Adrenal gland (tissue), 12 donors: ENCODE measurements around the gene TBC1D16. TPM values are rescaled to one million over a fixed set of nuclear protein-coding genes. Genes with fewer than 3 reads are reported as not detected.

Experiments
- DNase-seq, 7 donors: peaks; one replicate each; pipeline ENCODE4 v3.0.0-alpha.2; 2019 to 2020
- H3K27ac ChIP-seq, 5 donors: fragments of 200-600 bp; sonication (generic) in 4 of 5; 1 replicate in 3 of 5; 2 replicates in 2 of 5; pipeline versions ENCODE4 v1.5.1 to v1.8.0; 2016 to 2020; ENCODE audit warnings: mild to moderate bottlenecking in 1 of 5
- H3K27me3 ChIP-seq: fragments of 200-600 bp; 2 replicates; pipeline ENCODE4 v1.8.0; 2021
- H3K36me3 ChIP-seq, 2 donors: fragments of 200-600 bp; replicated peaks in 1 of 2; 1 replicate in 1 of 2; 2 replicates in 1 of 2; pipeline versions ENCODE4 v1.5.1 to v1.8.0; 2018 to 2022
- H3K4me1 ChIP-seq, 2 donors: fragments of 200-600 bp; replicated peaks in 1 of 2; 1 replicate in 1 of 2; 2 replicates in 1 of 2; pipeline versions ENCODE4 v1.5.1 to v1.8.0; 2018 to 2021
- H3K4me3 ChIP-seq, 4 donors: fragments of 200-600 bp; sonication (generic) in 3 of 4; one replicate each; pipeline ENCODE4 v1.5.1; 2016 to 2018
- H3K9me3 ChIP-seq, 3 donors: fragments of 200-600 bp; sonication (generic) in 1 of 3; replicated peaks in 1 of 3; 1 replicate in 2 of 3; 2 replicates in 1 of 3; pipeline versions ENCODE4 v1.5.1 to v1.8.0; 2016 to 2021
- CTCF ChIP-seq, 6 experiments: fragments of 450-650 bp in 4 of 6; fragments of 200-600 bp in 2 of 6; sonication (generic) in 1 of 6; IDR thresholded peaks; 1 replicate in 5 of 6; 2 replicates in 1 of 6; pipeline versions ENCODE4 v1.5.1 to v1.8.0; 2016 to 2021; ENCODE audit warnings: antibody characterized with exemption in 6 of 6, mild to moderate bottlenecking in 2 of 6, moderate library complexity in 1 of 6
- POLR2A ChIP-seq, 2 donors: fragments of 450-650 bp; IDR thresholded peaks; one replicate each; pipeline ENCODE4 v1.6.1; 2017; ENCODE audit warnings: antibody characterized with exemption in 2 of 2, mild to moderate bottlenecking in 2 of 2, moderate library complexity in 1 of 2
- WGBS, 4 donors: extraction: QIAGEN DNeasy Blood & Tissue Kit in 2 of 4; methylation state at CpG; one replicate each; pipeline versions ENCODE4 v1.1.5 to v1.1.7; 2013 to 2017; 5-methylcytosine and 5-hydroxymethylcytosine counted together
- intact Hi-C, 2 donors: fragments of 100-400 bp; cut with DNase I; formaldehyde crosslinking; loops; one replicate each; pipeline versions ENCODE4 v1.14.1 to v1.15.0; 2022 to 2023
- polyA plus RNA-seq, 3 donors: library from polyadenylated mRNA; stranded (reverse); fragments of 200-250 nt in 2 of 3; fragments of 350-450 nt in 1 of 3; fragmentation: Illumina TruSeq in 1 of 3; extraction: RNeasy Lipid Tissue Mini Kit (QIAGEN cat#74804) in 1 of 3; gene quantifications; one replicate each; pipeline ENCODE4 v1.2.3, GENCODE V29; 2013 to 2014
- total RNA-seq, 9 donors: library from RNA; depleted of rRNA in 4 of 9; stranded (reverse); fragments of >200 nt in 4 of 9; fragments of 120-200 nt in 1 of 9; fragmentation: NEBNext Ultra II Directional in 1 of 9; extraction: Animal tissue kit (Norgen Biotek cat#: 25700) in 1 of 9; gene quantifications; one replicate each; pipeline versions ENCODE4 v1.1.0 to v1.2.4, GENCODE V29; 2013 to 2023
- donor health status: healthy with polysubstance abuse.
- donor health status: Bipolar disorder and iron deficiency.
- donor health status: DM: yes; HTN: yes; CAD: no.
- donor health status: DM: no; HTN: no; CAD: no.
- donor health status: DM: no; HTN: no; CAD: no.
- donor health status: DM: yes; HTN: yes; CAD: no.

TBC1D16 gene
- total and polyA plus RNA-seq, 12 donors: 4.2 to 62.5 (median 29.5) TPM

GRCh38 chr17:80026359-80027042, 9.2 kb downstream of the TBC1D16 start:
- Histone ChIP-seq H3K36me3 (no peaks in the 10 kb centered on the region), H3K27me3 (no peaks in the 10 kb centered on the region), H3K4me3 (no peak overlapping the region), H3K27ac (no peak overlapping the region), H3K4me1 (peaks cover 0 to 41% of the 10 kb centered on the region in 2 donors), H3K9me3 (no peaks in the 10 kb centered on the region)
- DNase-seq: no peak
- TF ChIP-seq POLR2A (IDR thresholded peaks at IDR 0.05) (no peak), CTCF (IDR thresholded peaks at IDR 0.05) (no peak)
- intact Hi-C loops: no loop called here
- WGBS, 4 donors: 62 to 72% (median 70%) methylated on average over 8 to 10 of the region's 10 CpGs

- no peaks in the 10 kb centered on the region for H3K36me3 ChIP-seq
- no peaks in the 10 kb centered on the region for H3K9me3 ChIP-seq
- no peak overlapping the region for H3K27ac ChIP-seq
- intact Hi-C loops: no loop called here
- H3K4me3 ChIP-seq: no peak overlapping the region
- DNase-seq: no peak
- 83 to 85% (median 84%) methylated on average over 10 of the region's 10 CpGs for WGBS, 4 donors
- TF ChIP-seq CTCF (IDR thresholded peaks at IDR 0.05): no peak
- no peak for TF ChIP-seq POLR2A (IDR thresholded peaks at IDR 0.05)
- no peaks in the 10 kb centered on the region for H3K27me3 ChIP-seq
- peaks cover 0 to 38% of the 10 kb centered on the region in 2 donors for H3K4me1 ChIP-seq
Observed at GRCh38 chr17:80025796-80026195, 9.9 kb downstream of the TBC1D16 start.

- Histone ChIP-seq H3K27me3 (no peaks in the 10 kb centered on the region), H3K36me3 (no peaks in the 10 kb centered on the region), H3K4me1 (peaks cover 0 to 31% of the 10 kb centered on the region in 2 donors), H3K9me3 (no peaks in the 10 kb centered on the region), H3K27ac (no peak overlapping the region), H3K4me3 (no peak overlapping the region)
- no peak for TF ChIP-seq CTCF (IDR thresholded peaks at IDR 0.05)
- no peak for TF ChIP-seq POLR2A (IDR thresholded peaks at IDR 0.05)
- intact Hi-C loops: no loop called here
- WGBS, 4 donors: 67 to 81% (median 72%) methylated on average over 8 to 11 of the region's 11 CpGs
- DNase-seq: no peak
Observed at GRCh38 chr17:80025140-80025539, 10.5 kb downstream of the TBC1D16 start.

GRCh38 chr17:80024206-80024972, 11.3 kb downstream of the TBC1D16 start:
- Histone ChIP-seq H3K36me3 (no peaks in the 10 kb centered on the region), H3K4me1 (peaks cover 0 to 24% of the 10 kb centered on the region in 2 donors), H3K27ac (no peak overlapping the region), H3K27me3 (no peaks in the 10 kb centered on the region), H3K9me3 (no peaks in the 10 kb centered on the region), H3K4me3 (no peak overlapping the region)
- no peak for DNase-seq
- intact Hi-C loops: no loop called here
- 56 to 81% (median 63%) methylated on average over 9 to 10 of the region's 10 CpGs for WGBS, 4 donors
- TF ChIP-seq POLR2A (IDR thresholded peaks at IDR 0.05): no peak
